Right lobe of liver (tissue), 6 donors: ENCODE data around the gene KCNQ1OT1. TPM values are rescaled to one million over a fixed set of nuclear protein-coding genes. Genes with fewer than 3 reads are reported as not detected.

Experiments
- ATAC-seq, 4 donors: fragments of 200-7000 bp; cut with Tn5 transposase; one replicate each; pipeline ENCODE4 v1.9.1; 2020; ENCODE audit warnings: mild to moderate bottlenecking in 4 of 4, moderate library complexity in 4 of 4
- DNase-seq, 3 donors: peaks; one replicate each; pipeline ENCODE4 v3.0.0-alpha.2; 2020
- H3K27ac ChIP-seq, 3 donors: fragments of 200-600 bp; one replicate each; pipeline ENCODE4 v1.8.0; 2022
- H3K27me3 ChIP-seq, 2 donors: fragments of 200-600 bp; one replicate each; pipeline ENCODE4 v1.8.0; 2022
- H3K36me3 ChIP-seq, 4 donors: fragments of 200-600 bp; sonication (generic) in 1 of 4; one replicate each; pipeline versions ENCODE4 v1.5.1 to v1.8.0; 2017 to 2022; ENCODE audit warnings: control low read depth in 1 of 4
- H3K4me1 ChIP-seq, 4 donors: fragments of 200-600 bp; sonication (generic) in 1 of 4; one replicate each; pipeline versions ENCODE4 v1.5.1 to v1.8.0; 2017 to 2022; ENCODE audit warnings: control low read depth in 1 of 4
- H3K4me3 ChIP-seq, 3 donors: fragments of 200-600 bp; one replicate each; pipeline ENCODE4 v1.8.0; 2022
- H3K9me3 ChIP-seq, 4 donors: fragments of 200-600 bp; sonication (generic) in 1 of 4; one replicate each; pipeline versions ENCODE4 v1.5.1 to v1.8.0; 2017 to 2022; ENCODE audit warnings: control low read depth in 1 of 4
- POLR2A ChIP-seq: fragments of 450-650 bp; IDR thresholded peaks from one replicate; pipeline ENCODE4 v1.6.1; 2017; ENCODE audit warnings: antibody characterized with exemption, mild to moderate bottlenecking
- WGBS: methylation state at CpG from one replicate; pipeline ENCODE4 v1.1.6; 2018; ENCODE audit warnings: low coverage, low lambda C conversion rate; ENCODE audit not compliant: insufficient coverage; ENCODE audit errors: missing lambda C conversion rate; 5-methylcytosine and 5-hydroxymethylcytosine counted together
- intact Hi-C, 2 donors: fragments of 100-400 bp; cut with DNase I; formaldehyde crosslinking; loops; one replicate each; pipeline versions ENCODE4 v1.11.2 to v1.14.1; 2022
- total RNA-seq, 6 experiments: library from RNA; depleted of rRNA in 2 of 6; stranded (reverse); fragments of >200 nt in 2 of 6; fragmentation: NEBNext Ultra II Directional in 3 of 6; extraction: Animal tissue kit (Norgen Biotek cat#: 25700) in 3 of 6; gene quantifications; one replicate each; pipeline versions ENCODE4 v1.1.0 to v1.2.4, GENCODE V29; 2016 to 2023
- TF ChIP-seq, protein P1 (sequence below), 4 donors: fragments of 200-600 bp in 3 of 4; fragments of 450-650 bp in 1 of 4; IDR thresholded peaks; one replicate each; pipeline versions ENCODE4 v1.5.1 to v1.8.0; 2016 to 2022; ENCODE audit warnings: antibody characterized with exemption in 4 of 4, mild to moderate bottlenecking in 2 of 4
- donor health status: DM: no; HTN: yes; CAD: no.
- donor health status: DM: no; HTN: no; CAD: no.
- donor health status: DM: no; HTN: no; CAD: no.
- donor health status: DM: no; HTN: yes; CAD: no.
- donor health status: DM: no; HTN: yes; CAD: no.

The KCNQ1OT1 gene
- total RNA-seq, 6 experiments from 2014 or later, result 0.37 to 1.7 (median 0.60) TPM

DNA sequence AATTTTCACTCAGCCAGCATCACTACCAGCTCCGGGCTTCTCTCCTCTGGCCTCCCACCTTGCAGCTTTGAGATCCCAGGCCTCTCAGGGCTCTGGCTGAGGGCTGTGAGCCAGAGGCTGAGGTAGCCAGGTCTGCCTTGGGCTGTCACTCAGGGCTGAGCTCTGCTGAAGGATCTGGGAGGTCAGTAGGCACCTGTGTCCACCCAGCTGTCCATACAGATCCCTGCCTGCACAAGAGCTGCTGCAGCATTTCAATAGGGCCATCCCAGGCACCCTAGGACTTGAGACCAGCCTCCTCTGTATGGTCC, 12.6 kb downstream of the KCNQ1OT1 start:
- Histone ChIP-seq H3K4me3 (no peak overlapping the region), H3K27ac (no peak overlapping the region), H3K27me3 (no peaks in the 10 kb centered on the region), H3K9me3 (no peaks in the 10 kb centered on the region), H3K36me3 (no peaks in the 10 kb centered on the region), H3K4me1 (no peaks in the 10 kb centered on the region)
- peak in 2 of 3 donors; percentile 11 to 30 for DNase-seq
- TF ChIP-seq, protein P1, sequence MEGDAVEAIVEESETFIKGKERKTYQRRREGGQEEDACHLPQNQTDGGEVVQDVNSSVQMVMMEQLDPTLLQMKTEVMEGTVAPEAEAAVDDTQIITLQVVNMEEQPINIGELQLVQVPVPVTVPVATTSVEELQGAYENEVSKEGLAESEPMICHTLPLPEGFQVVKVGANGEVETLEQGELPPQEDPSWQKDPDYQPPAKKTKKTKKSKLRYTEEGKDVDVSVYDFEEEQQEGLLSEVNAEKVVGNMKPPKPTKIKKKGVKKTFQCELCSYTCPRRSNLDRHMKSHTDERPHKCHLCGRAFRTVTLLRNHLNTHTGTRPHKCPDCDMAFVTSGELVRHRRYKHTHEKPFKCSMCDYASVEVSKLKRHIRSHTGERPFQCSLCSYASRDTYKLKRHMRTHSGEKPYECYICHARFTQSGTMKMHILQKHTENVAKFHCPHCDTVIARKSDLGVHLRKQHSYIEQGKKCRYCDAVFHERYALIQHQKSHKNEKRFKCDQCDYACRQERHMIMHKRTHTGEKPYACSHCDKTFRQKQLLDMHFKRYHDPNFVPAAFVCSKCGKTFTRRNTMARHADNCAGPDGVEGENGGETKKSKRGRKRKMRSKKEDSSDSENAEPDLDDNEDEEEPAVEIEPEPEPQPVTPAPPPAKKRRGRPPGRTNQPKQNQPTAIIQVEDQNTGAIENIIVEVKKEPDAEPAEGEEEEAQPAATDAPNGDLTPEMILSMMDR (IDR thresholded peaks at IDR 0.05), result no peak
- TF ChIP-seq POLR2A, result no peak
- intact Hi-C loops, result no loop called here
- ATAC-seq, result no peak
- WGBS, result no CpG with 5 or more reads among the region's 1 CpG

DNA sequence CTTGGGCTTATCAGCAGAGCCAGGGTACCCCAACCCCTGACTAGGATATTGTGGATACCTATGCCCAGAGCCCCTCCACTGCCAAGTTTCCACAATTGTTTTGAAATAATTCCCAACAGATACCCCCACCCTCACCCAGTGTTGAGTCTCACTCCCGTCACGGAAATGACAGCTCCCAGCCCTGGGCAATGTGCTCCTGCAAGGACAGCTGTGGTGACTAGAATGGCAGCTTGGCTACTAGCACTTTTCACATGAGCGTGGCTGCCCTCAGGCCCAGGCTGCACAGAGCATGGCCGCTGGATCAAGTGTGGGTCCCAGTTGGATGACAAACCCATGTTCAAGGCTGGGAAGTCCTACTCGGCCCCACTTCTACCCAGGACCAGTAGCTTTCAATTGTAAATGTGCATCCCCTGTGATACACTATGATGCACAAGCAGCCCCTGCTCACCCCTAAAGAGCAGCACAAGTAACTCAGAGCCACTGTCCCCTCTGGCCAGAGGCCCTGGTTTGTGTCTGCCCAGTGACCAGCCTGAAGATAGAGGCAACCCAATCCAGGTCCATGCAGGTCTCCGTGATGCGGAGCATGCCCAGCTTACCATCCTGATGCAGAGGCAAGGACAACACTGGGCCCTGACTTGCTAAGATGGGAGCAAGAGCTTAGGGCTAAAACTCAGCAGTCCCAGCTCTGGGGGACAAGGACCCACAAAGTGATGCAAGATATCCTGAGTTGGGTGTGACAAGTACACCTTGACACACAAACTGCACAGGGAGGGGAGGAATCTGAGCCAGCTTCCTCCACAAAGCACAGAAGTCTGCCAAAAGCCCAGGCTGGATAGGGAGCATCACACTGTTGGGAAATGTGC, 13.2 kb downstream of the KCNQ1OT1 start:
- no peak overlapping the region for H3K27ac ChIP-seq
- DNase-seq (peak in 2 of 3 donors; percentile 31 to 42), ATAC-seq (no peak)
- no peaks in the 10 kb centered on the region for H3K9me3 ChIP-seq
- TF ChIP-seq, protein P1 (IDR thresholded peaks at IDR 0.05), result no peak
- TF ChIP-seq POLR2A, result no peak
- no peaks in the 10 kb centered on the region for H3K27me3 ChIP-seq
- H3K36me3 ChIP-seq, result no peaks in the 10 kb centered on the region
- H3K4me3 ChIP-seq, result no peak overlapping the region
- WGBS, result no CpG with 5 or more reads among the region's 7 CpGs
- H3K4me1 ChIP-seq, result no peaks in the 10 kb centered on the region
- intact Hi-C loops, result no loop called here

DNA sequence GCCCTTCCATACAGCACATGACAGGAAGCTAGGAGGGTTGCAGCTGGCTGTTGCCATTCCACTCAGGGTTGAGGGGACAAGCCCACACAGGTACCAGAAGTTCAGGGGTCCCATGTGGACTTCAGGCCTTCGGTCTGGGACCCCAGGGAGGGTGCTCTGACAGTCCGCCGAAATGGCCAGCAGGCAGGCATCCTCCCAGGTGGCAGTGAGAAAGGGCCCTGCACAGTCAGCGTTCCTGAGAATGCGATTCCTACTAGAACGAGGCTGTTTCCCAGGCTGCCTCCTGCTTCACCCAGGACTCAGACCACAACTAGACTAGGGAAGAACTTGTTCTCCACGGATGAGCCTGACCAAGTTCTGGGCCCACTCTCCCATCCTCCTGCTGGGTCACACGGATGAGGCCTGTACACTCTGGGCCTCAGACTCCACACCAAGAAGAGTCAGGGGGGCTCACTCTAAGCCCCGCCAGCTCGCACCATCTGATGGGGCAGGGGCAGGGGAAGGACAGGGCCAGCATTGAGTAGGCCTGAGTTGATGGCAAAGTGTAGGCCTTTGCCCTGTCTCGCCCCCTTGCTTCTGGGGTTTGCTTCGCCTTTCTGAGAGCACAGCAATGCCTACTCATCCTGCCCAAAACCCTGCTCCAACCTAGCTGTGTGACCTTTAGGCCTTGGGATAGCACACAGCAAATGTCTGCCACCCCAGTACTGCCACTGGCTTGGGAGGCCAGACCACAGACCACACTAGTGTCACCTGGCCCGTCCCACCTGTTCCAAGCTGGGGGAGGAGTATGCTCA, 14.0 kb downstream of the KCNQ1OT1 start:
- intact Hi-C loops, result no loop called here
- DNase-seq, result peak in 2 of 3 donors; percentile 37 to 38
- no peak for ATAC-seq
- Histone ChIP-seq H3K36me3 (no peaks in the 10 kb centered on the region), H3K27ac (no peak overlapping the region), H3K9me3 (no peaks in the 10 kb centered on the region), H3K27me3 (no peaks in the 10 kb centered on the region), H3K4me1 (no peaks in the 10 kb centered on the region), H3K4me3 (no peak overlapping the region)
- WGBS, result 87% methylated on average over 3 of the region's 13 CpGs
- TF ChIP-seq POLR2A, result no peak
- TF ChIP-seq, protein P1 (IDR thresholded peaks at IDR 0.05), result no peak

DNA sequence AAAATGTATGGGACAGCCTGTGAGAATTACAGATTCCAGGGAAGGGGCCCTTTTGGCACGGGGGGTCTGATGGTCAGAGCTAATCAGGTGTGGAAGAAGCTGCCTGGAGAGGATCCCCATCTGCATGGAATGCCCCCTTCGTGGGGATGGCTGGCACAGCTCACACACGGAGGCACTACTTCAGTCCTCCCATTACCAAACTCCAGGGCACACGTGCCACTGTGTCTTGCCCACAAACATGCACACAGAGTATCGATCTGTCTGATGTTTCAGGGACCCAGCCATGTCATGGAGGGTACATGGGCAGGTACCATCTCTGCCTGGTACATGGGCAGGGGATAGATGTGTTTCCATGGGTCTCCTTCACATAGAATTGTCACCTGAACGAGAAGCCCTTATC, 14.7 kb downstream of the KCNQ1OT1 start:
- Histone ChIP-seq H3K4me3 (no peak overlapping the region), H3K36me3 (no peaks in the 10 kb centered on the region), H3K4me1 (no peaks in the 10 kb centered on the region), H3K27ac (no peak overlapping the region), H3K9me3 (no peaks in the 10 kb centered on the region), H3K27me3 (no peaks in the 10 kb centered on the region)
- ATAC-seq (no peak), DNase-seq (peak in 1 of 3 donors; percentile 19)
- intact Hi-C loops, result no loop called here
- 100% methylated on average over 1 of the region's 6 CpGs for WGBS
- TF ChIP-seq, protein P1 (IDR thresholded peaks at IDR 0.05), result no peak
- no peak for TF ChIP-seq POLR2A
